Renal pelvis (tissue), 4 donors: ENCODE data around the gene FGG. TPM values are rescaled to one million over a fixed set of nuclear protein-coding genes. Genes with fewer than 3 reads are reported as not detected.
"Not testable (repeated sequence)": the region's sequence is repeated elsewhere in the genome, so short reads cannot be mapped to it uniquely, and the experiment has no call there.

ENCODE experiments used
- DNase-seq: peaks from one replicate; pipeline ENCODE4 v3.0.0-alpha.2; 2013
- polyA plus RNA-seq, 3 donors: library from polyadenylated mRNA; unstranded; fragments of 120-200 nt; gene quantifications; one replicate each; pipeline ENCODE4 v1.2.1, GENCODE V29; 2013; ENCODE audit not compliant: insufficient read length in 3 of 3

FGG gene
- polyA plus RNA-seq, 3 donors = not detected

GRCh38 chr4:154614306-154614705 is 1.9 kb upstream of the FGG start:
- no peak for DNase-seq

- no peak for DNase-seq
These were observed 623 bp downstream of the FGG start for GRCh38 chr4:154611833-154612232.

- DNase-seq = no peak
These were observed 1.9 kb downstream of the FGG start for GRCh38 chr4:154610582-154610981.

- no peak for DNase-seq
These were observed 2.9 kb downstream of the FGG start for GRCh38 chr4:154609532-154609931.

- DNase-seq = no peak
These were observed 3.8 kb downstream of the FGG start for GRCh38 chr4:154608361-154609252.

GRCh38 chr4:154606728-154607723 is 5.4 kb downstream of the FGG start:
- DNase-seq = no peak

GRCh38 chr4:154604696-154605200 is 7.7 kb downstream of the FGG start:
- no peak for DNase-seq

GRCh38 chr4:154603033-154603943 is 9.2 kb downstream of the FGG start:
- DNase-seq = no peak

- no peak for DNase-seq
These were observed 9.9 kb downstream of the FGG start for GRCh38 chr4:154602404-154603020.

- no peak for DNase-seq
These were observed 14.4 kb downstream of the FGG start for GRCh38 chr4:154597798-154598774.

- not testable (repeated sequence) for DNase-seq
These were observed 15.2 kb downstream of the FGG start for GRCh38 chr4:154597281-154597680.

- no peak for DNase-seq
These were observed 16.6 kb downstream of the FGG start for GRCh38 chr4:154595807-154596206.

- not testable (repeated sequence) for DNase-seq
These were observed 18.1 kb downstream of the FGG start for GRCh38 chr4:154594343-154594742.

- no peak for DNase-seq
These were observed 18.6 kb downstream of the FGG start for GRCh38 chr4:154593868-154594267.

- DNase-seq = no peak
These were observed 20.6 kb downstream of the FGG start for GRCh38 chr4:154591890-154592289.

GRCh38 chr4:154590329-154591006 is 22.0 kb downstream of the FGG start, which contains the start of gene FGA:
Gene FGA, minus strand, starts transcription at chr4:154590742. Its CDS starts 55 bp downstream, at chr4:154590687.
- DNase-seq = no peak

- DNase-seq = no peak
These were observed 22.9 kb downstream of the FGG start for GRCh38 chr4:154589296-154590197.

GRCh38 chr4:154588198-154588597 is 24.3 kb downstream of the FGG start:
- DNase-seq = no peak
